ENCODE data around the gene KY.

DNA sequence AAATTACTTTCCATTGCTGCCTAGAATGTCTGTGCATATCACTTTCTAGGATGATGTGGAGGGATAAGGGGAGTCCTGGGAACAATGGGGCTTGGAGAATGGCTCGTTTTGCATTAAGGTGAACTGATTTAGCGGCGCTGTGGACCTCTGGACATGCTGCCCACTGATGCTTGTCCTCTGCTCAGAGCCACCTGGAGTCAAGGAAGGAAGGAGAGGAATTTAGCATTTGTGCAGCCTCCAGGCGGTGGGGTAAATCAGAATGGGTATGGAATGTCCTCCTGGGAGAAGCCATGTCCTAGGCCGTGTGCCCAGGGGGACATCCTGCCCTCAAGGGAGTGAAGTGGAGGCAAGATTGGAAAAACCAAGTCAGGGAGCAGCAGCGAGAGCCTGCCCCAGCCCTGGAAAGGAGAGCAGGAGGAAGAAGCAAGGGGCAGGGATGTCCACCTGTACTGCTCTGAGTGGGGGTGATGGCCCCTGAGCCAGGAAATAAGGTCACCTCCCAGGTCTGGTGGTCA is 37.8 kb downstream of the KY start:
- no peak for TF ChIP-seq POLR2A (IDR thresholded peaks at IDR 0.05; ENCODE audit: low read length)
- no peak for TF ChIP-seq GATA1 (IDR thresholded peaks at IDR 0.05; ENCODE audit: low read depth, low read length)

Measured in erythroblast (primary cell).